UCSD-AML1 (cell line): ENCODE results near the gene PCAT7.

ENCODE experiments used
- DNase-seq: peaks from one replicate; lab custom pipeline; 2025; ENCODE audit not compliant: unreplicated experiment; lab: John Stamatoyannopoulos, UW

The PCAT7 gene

GRCh38 chr9:94602666-94603065 is 47.8 kb downstream of the PCAT7 start:
- DNase-seq = no peak

- peak; percentile 69 for DNase-seq
Observed at GRCh38 chr9:94603259-94604160, 48.6 kb downstream of the PCAT7 start.

DNA sequence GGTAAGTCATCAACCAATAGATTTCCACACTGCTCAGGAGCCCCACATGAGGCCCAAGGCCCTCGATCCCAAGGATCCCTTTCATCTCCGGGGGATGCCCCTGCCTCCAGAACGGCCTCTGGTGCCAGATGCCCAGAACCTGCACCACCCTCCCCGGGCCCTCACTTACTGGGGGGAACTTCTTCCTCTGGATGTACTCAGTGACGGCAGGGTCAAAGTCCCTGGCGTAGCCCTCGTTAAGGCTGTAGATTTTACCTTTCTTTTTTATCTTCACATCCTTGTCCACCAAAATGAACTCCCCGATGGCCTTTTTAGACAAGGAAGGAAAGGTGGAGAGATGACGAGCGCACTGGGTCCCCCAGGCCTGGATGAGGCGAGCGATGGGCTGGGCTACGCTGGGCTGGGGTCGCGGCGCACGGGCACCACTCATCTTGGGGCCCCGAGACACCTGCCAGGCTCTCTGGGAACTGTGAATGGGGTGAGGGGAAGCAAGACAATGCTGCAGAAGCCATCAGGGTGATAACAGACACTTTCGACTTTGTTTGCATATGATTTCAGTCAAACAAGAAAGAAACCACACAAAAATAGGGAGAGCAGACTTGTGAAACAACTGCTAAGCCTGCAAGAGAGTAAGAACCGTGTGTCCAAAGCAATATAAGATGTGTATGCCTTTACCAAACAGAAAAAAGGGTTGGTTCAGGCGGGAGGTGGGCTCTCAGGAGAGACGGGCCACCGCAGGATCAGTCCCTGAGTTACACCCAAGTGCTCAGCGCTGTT is 52.0 kb downstream of the PCAT7 start:
- no peak for DNase-seq

DNA sequence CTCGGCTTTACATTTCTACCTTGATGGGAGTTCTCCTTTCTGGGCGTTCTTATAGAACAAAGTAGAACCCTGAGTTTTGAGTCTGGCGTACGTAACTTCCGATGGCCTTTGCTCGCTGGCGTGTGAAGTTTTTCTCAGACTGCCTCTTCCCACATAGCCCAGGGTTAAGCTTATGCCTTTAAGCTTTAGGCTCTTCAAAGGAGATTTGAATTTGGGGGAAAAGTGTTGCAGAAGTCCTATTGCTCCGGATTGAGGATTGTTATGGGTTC is 52.5 kb downstream of the PCAT7 start:
- DNase-seq = no peak

DNA sequence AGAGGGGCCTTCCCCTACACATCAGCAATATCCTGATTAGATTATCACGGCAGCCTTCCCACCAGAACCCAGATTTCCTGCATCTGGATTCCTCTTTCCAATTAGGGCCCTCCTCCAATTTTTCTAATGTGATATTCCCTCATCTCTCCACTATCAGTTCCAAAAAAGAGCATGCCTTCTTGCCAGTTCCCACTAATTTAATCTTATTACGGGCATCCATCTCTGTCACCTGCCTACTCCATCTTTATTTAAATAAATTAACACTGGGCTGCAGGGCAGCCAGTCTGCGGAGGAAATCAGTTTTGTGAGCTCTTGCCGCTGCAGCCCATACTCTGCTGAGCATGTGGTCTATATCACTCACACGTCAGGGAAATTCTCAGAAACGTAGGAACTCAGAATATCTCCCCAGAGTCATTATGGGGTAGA is 55.3 kb downstream of the PCAT7 start:
- DNase-seq = no peak

GRCh38 chr9:94611638-94612068 is 56.8 kb downstream of the PCAT7 start:
- DNase-seq = no peak

DNA sequence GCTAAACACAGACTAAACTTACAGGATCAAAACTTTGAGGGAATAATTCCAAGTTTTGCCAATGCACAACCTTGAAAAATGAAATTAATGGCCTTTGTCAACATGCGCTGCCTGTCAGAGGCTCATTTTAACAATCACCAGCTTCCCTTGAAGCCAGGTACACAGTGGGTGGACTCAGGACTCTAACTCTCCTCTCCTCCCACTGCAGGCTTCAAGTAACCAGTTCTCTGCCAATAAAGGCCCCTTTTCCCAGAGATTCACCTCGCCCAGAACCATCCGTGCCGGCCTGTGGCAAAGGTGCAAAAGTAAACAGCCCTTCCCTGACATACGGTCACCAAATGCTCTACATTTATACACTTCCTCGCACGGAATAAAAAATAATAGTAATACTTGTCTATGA is 57.2 kb downstream of the PCAT7 start:
- no peak for DNase-seq

DNA sequence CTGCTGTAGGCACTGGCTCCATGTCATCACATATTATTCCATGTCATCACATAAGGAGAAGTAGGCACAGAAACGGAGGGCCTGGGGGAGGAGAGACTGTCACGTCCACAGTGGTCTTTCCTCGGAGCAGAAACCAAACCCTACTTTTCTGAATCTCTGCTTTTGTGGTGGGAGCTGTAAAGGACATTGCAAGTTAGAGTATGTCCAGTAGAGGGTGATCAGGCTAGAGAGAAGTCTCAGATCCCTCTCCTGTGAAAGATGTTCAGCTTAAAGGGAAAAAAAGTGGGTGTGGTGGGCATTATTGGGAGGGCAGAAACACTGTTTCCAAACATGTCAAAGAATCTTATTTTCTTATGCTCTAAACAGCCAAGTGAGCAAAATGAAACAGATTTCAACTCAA is 58.1 kb downstream of the PCAT7 start:
- DNase-seq = no peak

- no peak for DNase-seq
Observed at GRCh38 chr9:94619026-94619425, 64.1 kb downstream of the PCAT7 start.
